Omental fat pad (tissue), 4 donors: ENCODE results near the gene PON1. TPM values are rescaled to one million over a fixed set of nuclear protein-coding genes. Genes with fewer than 3 reads are reported as not detected.

Experiments used
- ATAC-seq: fragments of 150-250 bp; one replicate; pipeline ENCODE4 v1.9.1; 2016; ENCODE audit warnings: mild to moderate bottlenecking, moderate library complexity; ENCODE audit not compliant: low FRiP score
- DNase-seq: peaks from one replicate; pipeline ENCODE4 v3.0.0-alpha.2; 2019; ENCODE audit warnings: low spot score
- CTCF ChIP-seq, 3 donors: fragments of 450-650 bp; IDR thresholded peaks; one replicate each; pipeline ENCODE4 v1.5.1; 2016 to 2017; ENCODE audit warnings: antibody characterized with exemption in 3 of 3, mild to moderate bottlenecking in 3 of 3, moderate library complexity in 2 of 3
- total RNA-seq, 4 donors: library from RNA; depleted of rRNA; stranded (reverse); fragments of >200 nt; gene quantifications; one replicate each; pipeline ENCODE4 v1.1.0, GENCODE V29; 2016

PON1 gene
- total RNA-seq, 4 donors from 2014 or later, result 0.38 to 2.0 TPM; not detected in 2

GRCh38 chr7:95342029-95342428 lies 17.7 kb upstream of the PON1 start:
- no peak for DNase-seq
- no peak for TF ChIP-seq CTCF (IDR thresholded peaks at IDR 0.05)
- ATAC-seq, result no peak

GRCh38 chr7:95340491-95340890 lies 16.2 kb upstream of the PON1 start:
- no peak for DNase-seq
- no peak for ATAC-seq
- TF ChIP-seq CTCF (IDR thresholded peaks at IDR 0.05), result no peak

- no peak for ATAC-seq
- no peak for DNase-seq
- TF ChIP-seq CTCF (IDR thresholded peaks at IDR 0.05), result no peak
Measured at GRCh38 chr7:95338832-95339231, 14.5 kb upstream of the PON1 start.

GRCh38 chr7:95335093-95335492 lies 10.8 kb upstream of the PON1 start:
- TF ChIP-seq CTCF (IDR thresholded peaks at IDR 0.05), result no peak
- ATAC-seq (peak; percentile 41), DNase-seq (no peak)

- DNase-seq, result no peak
- TF ChIP-seq CTCF (IDR thresholded peaks at IDR 0.05), result no peak
- no peak for ATAC-seq
Measured at GRCh38 chr7:95334447-95334846, 10.1 kb upstream of the PON1 start.

- TF ChIP-seq CTCF (IDR thresholded peaks at IDR 0.05), result no peak
- DNase-seq (no peak), ATAC-seq (no peak)
Measured at GRCh38 chr7:95330961-95331337, 6.6 kb upstream of the PON1 start.

- no peak for TF ChIP-seq CTCF (IDR thresholded peaks at IDR 0.05)
- ATAC-seq (no peak), DNase-seq (no peak)
Measured at GRCh38 chr7:95330204-95330960, 6.0 kb upstream of the PON1 start.
